Mesenchymal stem cell (in vitro differentiated cells and primary cell): ENCODE data around the gene NPAS2.

Experiments used
- DNase-seq: peaks from one replicate; pipeline ENCODE4 v3.0.0-alpha.2; 2013
- H2AFZ ChIP-seq: one replicate; pipeline ENCODE4 v1.6.1; 2013; ENCODE audit warnings: low read depth, mild to moderate bottlenecking, control low read depth, inconsistent platforms, low read length, moderate library complexity
- H2AK5ac ChIP-seq: 2 replicates; pipeline ENCODE4 v1.6.1; 2013; ENCODE audit warnings: low read length, moderate library complexity, mild to moderate bottlenecking, inconsistent platforms; ENCODE audit not compliant: severe bottlenecking
- H2BK120ac ChIP-seq: one replicate; pipeline ENCODE4 v1.6.1; 2013; ENCODE audit warnings: low read depth, mild to moderate bottlenecking, inconsistent platforms, low read length, moderate library complexity
- H2BK12ac ChIP-seq, 2 experiments: one replicate each; pipeline ENCODE4 v1.6.1; 2013; ENCODE audit warnings: inconsistent platforms in 2 of 2, low read length in 2 of 2, mild to moderate bottlenecking in 2 of 2, moderate library complexity in 2 of 2, control low read depth in 1 of 2
- H2BK15ac ChIP-seq: one replicate; pipeline ENCODE4 v1.6.1; 2013; ENCODE audit warnings: mild to moderate bottlenecking, low read depth, inconsistent platforms; ENCODE audit not compliant: poor library complexity, severe bottlenecking
- H2BK5ac ChIP-seq: 2 replicates; pipeline ENCODE4 v1.6.1; 2013; ENCODE audit warnings: low read depth, mild to moderate bottlenecking, low read length, control low read depth, inconsistent platforms; ENCODE audit not compliant: poor library complexity, severe bottlenecking
- H3K14ac ChIP-seq, 2 experiments: one replicate each; pipeline ENCODE4 v1.6.1; 2013; ENCODE audit warnings: inconsistent platforms in 2 of 2, low read length in 2 of 2, control low read depth in 1 of 2, mild to moderate bottlenecking in 1 of 2, moderate library complexity in 1 of 2
- H3K18ac ChIP-seq, 2 experiments: one replicate each; pipeline ENCODE4 v1.6.1; 2013; ENCODE audit warnings: inconsistent platforms in 2 of 2, low read length in 2 of 2, control low read depth in 1 of 2, low read depth in 1 of 2, mild to moderate bottlenecking in 1 of 2
- H3K23ac ChIP-seq, 2 experiments: one replicate each; pipeline ENCODE4 v1.6.1; 2013; ENCODE audit warnings: inconsistent platforms in 2 of 2, low read length in 2 of 2, mild to moderate bottlenecking in 2 of 2, moderate library complexity in 2 of 2, control low read depth in 1 of 2
- H3K27ac ChIP-seq: 2 replicates; pipeline ENCODE4 v1.5.1; 2013; ENCODE audit warnings: mild to moderate bottlenecking, moderate library complexity, low read length, control low read depth, inconsistent platforms; ENCODE audit not compliant: poor library complexity, severe bottlenecking
- H3K27me3 ChIP-seq, 2 experiments: 2 replicates each; pipeline versions ENCODE4 v1.6.1 to v1.7.0; 2013; ENCODE audit warnings: low read length in 2 of 2, mild to moderate bottlenecking in 2 of 2, moderate library complexity in 2 of 2, control low read depth in 1 of 2, inconsistent platforms in 1 of 2; ENCODE audit not compliant: control insufficient read depth in 1 of 2, insufficient read depth in 1 of 2
- H3K36me3 ChIP-seq, 2 experiments: 2 replicates each; pipeline versions ENCODE4 v1.6.1 to v1.7.0; 2013; ENCODE audit warnings: low read length in 2 of 2, control low read depth in 1 of 2, inconsistent platforms in 1 of 2, low read depth in 1 of 2, mild to moderate bottlenecking in 1 of 2; ENCODE audit not compliant: insufficient read depth in 2 of 2, control insufficient read depth in 1 of 2
- H3K4ac ChIP-seq, 2 experiments: one replicate each; pipeline ENCODE4 v1.6.1; 2013; ENCODE audit warnings: inconsistent platforms in 2 of 2, low read length in 2 of 2, mild to moderate bottlenecking in 2 of 2, moderate library complexity in 2 of 2, control low read depth in 1 of 2, low read depth in 1 of 2
- H3K4me1 ChIP-seq: 2 replicates; pipeline ENCODE4 v1.6.1; 2013; ENCODE audit warnings: low read depth, low read length, control low read depth; ENCODE audit not compliant: control insufficient read depth, insufficient read depth
- H3K4me2 ChIP-seq: 2 replicates; pipeline ENCODE4 v1.6.1; 2013; ENCODE audit warnings: low read length, mild to moderate bottlenecking, inconsistent platforms; ENCODE audit not compliant: poor library complexity, severe bottlenecking
- H3K4me3 ChIP-seq, 2 experiments: 2 replicates each; pipeline versions ENCODE4 v1.5.1 to v1.7.0; 2013; ENCODE audit warnings: low read length in 2 of 2, mild to moderate bottlenecking in 2 of 2, control low read depth in 1 of 2, low read depth in 1 of 2; ENCODE audit not compliant: insufficient read depth in 1 of 2
- H3K79me1 ChIP-seq: replicated peaks from 2 replicates; pipeline ENCODE4 v1.6.1; 2013; ENCODE audit warnings: mild to moderate bottlenecking, control low read depth, low read length, inconsistent platforms; ENCODE audit not compliant: poor library complexity, severe bottlenecking
- H3K9ac ChIP-seq: 2 replicates; pipeline ENCODE4 v1.7.0; 2013; ENCODE audit warnings: mild to moderate bottlenecking, low read length, moderate library complexity
- H3K9me3 ChIP-seq: 2 replicates; pipeline ENCODE4 v1.7.0; 2013; ENCODE audit warnings: mild to moderate bottlenecking, low read length; ENCODE audit not compliant: control insufficient read depth
- H4K8ac ChIP-seq: one replicate; pipeline ENCODE4 v1.6.1; 2013; ENCODE audit warnings: inconsistent platforms, mild to moderate bottlenecking, low read length, moderate library complexity
- H4K91ac ChIP-seq: one replicate; pipeline ENCODE4 v1.6.1; 2013; ENCODE audit warnings: mild to moderate bottlenecking, low read length, inconsistent platforms
- WGBS: methylation state at CpG from one replicate; pipeline ENCODE4 v1.1.7; 2013; ENCODE audit warnings: mixed read lengths; 5-methylcytosine and 5-hydroxymethylcytosine counted together

The NPAS2 gene

GRCh38 chr2:100801402-100801801 lies 18.5 kb upstream of the NPAS2 start:
- H3K27me3 ChIP-seq: peaks cover 12 to 42% of the 10 kb centered on the region in 2 experiments
- no peak overlapping the region for H4K8ac ChIP-seq
- no peak overlapping the region for H2BK12ac ChIP-seq
- no peak overlapping the region for H3K23ac ChIP-seq
- H3K79me1 ChIP-seq: no peaks in the 10 kb centered on the region
- no peak overlapping the region for H2BK120ac ChIP-seq
- H3K27ac ChIP-seq: no peak overlapping the region
- H4K91ac ChIP-seq: no peak overlapping the region
- no peak overlapping the region for H3K18ac ChIP-seq
- no peak overlapping the region for H2BK5ac ChIP-seq
- H3K14ac ChIP-seq: no peak overlapping the region
- no peak for DNase-seq
- no peaks in the 10 kb centered on the region for H3K4me1 ChIP-seq
- H2BK15ac ChIP-seq: no peak overlapping the region
- H3K4me2 ChIP-seq: no peak overlapping the region
- no peak overlapping the region for H2AFZ ChIP-seq
- H3K36me3 ChIP-seq: no peaks in the 10 kb centered on the region
- H3K9me3 ChIP-seq: no peaks in the 10 kb centered on the region
- no CpG with 5 or more reads among the region's 1 CpG for WGBS
- no peak overlapping the region for H3K4ac ChIP-seq
- H3K4me3 ChIP-seq: no peak overlapping the region
- H3K9ac ChIP-seq: no peak overlapping the region
- no peak overlapping the region for H2AK5ac ChIP-seq

GRCh38 chr2:100802066-100802465 lies 17.9 kb upstream of the NPAS2 start:
- no peak overlapping the region for H3K4ac ChIP-seq
- H3K36me3 ChIP-seq: no peaks in the 10 kb centered on the region
- H2BK12ac ChIP-seq: no peak overlapping the region
- H2BK15ac ChIP-seq: no peak overlapping the region
- H3K79me1 ChIP-seq: no peaks in the 10 kb centered on the region
- no peak overlapping the region for H4K91ac ChIP-seq
- H3K18ac ChIP-seq: no peak overlapping the region
- 95% methylated on average over 7 of the region's 9 CpGs for WGBS
- no peak overlapping the region for H2BK5ac ChIP-seq
- H3K4me1 ChIP-seq: no peaks in the 10 kb centered on the region
- H3K27me3 ChIP-seq: peaks cover 14 to 39% of the 10 kb centered on the region in 2 experiments
- H3K4me3 ChIP-seq: no peak overlapping the region
- no peak overlapping the region for H3K14ac ChIP-seq
- H2BK120ac ChIP-seq: no peak overlapping the region
- no peak overlapping the region for H3K27ac ChIP-seq
- H4K8ac ChIP-seq: no peak overlapping the region
- no peak overlapping the region for H2AK5ac ChIP-seq
- H3K9me3 ChIP-seq: no peaks in the 10 kb centered on the region
- no peak overlapping the region for H3K23ac ChIP-seq
- no peak overlapping the region for H2AFZ ChIP-seq
- H3K4me2 ChIP-seq: no peak overlapping the region
- DNase-seq: no peak
- H3K9ac ChIP-seq: no peak overlapping the region

GRCh38 chr2:100803334-100803733 lies 16.6 kb upstream of the NPAS2 start:
- H3K4ac ChIP-seq: no peak overlapping the region
- H3K14ac ChIP-seq: no peak overlapping the region
- H3K27me3 ChIP-seq: peaks cover 20 to 37% of the 10 kb centered on the region in 2 experiments
- H4K8ac ChIP-seq: no peak overlapping the region
- no peak overlapping the region for H3K4me2 ChIP-seq
- no peaks in the 10 kb centered on the region for H3K36me3 ChIP-seq
- H2AK5ac ChIP-seq: no peak overlapping the region
- H2BK15ac ChIP-seq: no peak overlapping the region
- no peak overlapping the region for H2BK120ac ChIP-seq
- no peaks in the 10 kb centered on the region for H3K79me1 ChIP-seq
- no peak overlapping the region for H3K4me3 ChIP-seq
- no peak overlapping the region for H3K18ac ChIP-seq
- H2BK5ac ChIP-seq: no peak overlapping the region
- H2BK12ac ChIP-seq: no peak overlapping the region
- no peak for DNase-seq
- 96% methylated on average over 3 of the region's 6 CpGs for WGBS
- H4K91ac ChIP-seq: no peak overlapping the region
- no peak overlapping the region for H2AFZ ChIP-seq
- H3K9ac ChIP-seq: no peak overlapping the region
- no peak overlapping the region for H3K23ac ChIP-seq
- H3K9me3 ChIP-seq: no peaks in the 10 kb centered on the region
- H3K4me1 ChIP-seq: peaks cover 2% of the 10 kb centered on the region
- no peak overlapping the region for H3K27ac ChIP-seq

- H2BK5ac ChIP-seq: no peak overlapping the region
- H3K27ac ChIP-seq: no peak overlapping the region
- no peaks in the 10 kb centered on the region for H3K79me1 ChIP-seq
- peaks cover 19 to 21% of the 10 kb centered on the region in 2 experiments for H3K27me3 ChIP-seq
- H2AFZ ChIP-seq: no peak overlapping the region
- no peak overlapping the region for H2BK12ac ChIP-seq
- H2AK5ac ChIP-seq: no peak overlapping the region
- no peak overlapping the region for H2BK15ac ChIP-seq
- H4K91ac ChIP-seq: no peak overlapping the region
- no peak overlapping the region for H3K14ac ChIP-seq
- no peak overlapping the region for H4K8ac ChIP-seq
- 92% methylated on average over 3 of the region's 3 CpGs for WGBS
- no peaks in the 10 kb centered on the region for H3K36me3 ChIP-seq
- H3K4me2 ChIP-seq: no peak overlapping the region
- no peak overlapping the region for H3K9ac ChIP-seq
- H3K4ac ChIP-seq: no peak overlapping the region
- no peak overlapping the region for H3K18ac ChIP-seq
- no peaks in the 10 kb centered on the region for H3K9me3 ChIP-seq
- no peak overlapping the region for H2BK120ac ChIP-seq
- H3K4me3 ChIP-seq: no peak overlapping the region
- DNase-seq: no peak
- H3K4me1 ChIP-seq: peaks cover 2% of the 10 kb centered on the region
- no peak overlapping the region for H3K23ac ChIP-seq
Observed at GRCh38 chr2:100806550-100806949, 13.4 kb upstream of the NPAS2 start.
